H4 (cell line): ENCODE measurements around the gene R3HDM4. TPM values are rescaled to one million over a fixed set of nuclear protein-coding genes. Genes with fewer than 3 reads are reported as not detected.

Experiments used
- DNase-seq: peaks from one replicate; pipeline ENCODE4 v3.0.0-alpha.2; 2015; ENCODE audit warnings: low spot score
- total RNA-seq: library from RNA; depleted of rRNA; stranded (reverse); fragments of >200 nt; shearing (Covaris generic); gene quantifications from 2 replicates; pipeline ENCODE4 v1.2.3, GENCODE V29; 2014

Gene R3HDM4
- total RNA-seq, 1 experiment from 2014 or later: 26.8 TPM

DNA sequence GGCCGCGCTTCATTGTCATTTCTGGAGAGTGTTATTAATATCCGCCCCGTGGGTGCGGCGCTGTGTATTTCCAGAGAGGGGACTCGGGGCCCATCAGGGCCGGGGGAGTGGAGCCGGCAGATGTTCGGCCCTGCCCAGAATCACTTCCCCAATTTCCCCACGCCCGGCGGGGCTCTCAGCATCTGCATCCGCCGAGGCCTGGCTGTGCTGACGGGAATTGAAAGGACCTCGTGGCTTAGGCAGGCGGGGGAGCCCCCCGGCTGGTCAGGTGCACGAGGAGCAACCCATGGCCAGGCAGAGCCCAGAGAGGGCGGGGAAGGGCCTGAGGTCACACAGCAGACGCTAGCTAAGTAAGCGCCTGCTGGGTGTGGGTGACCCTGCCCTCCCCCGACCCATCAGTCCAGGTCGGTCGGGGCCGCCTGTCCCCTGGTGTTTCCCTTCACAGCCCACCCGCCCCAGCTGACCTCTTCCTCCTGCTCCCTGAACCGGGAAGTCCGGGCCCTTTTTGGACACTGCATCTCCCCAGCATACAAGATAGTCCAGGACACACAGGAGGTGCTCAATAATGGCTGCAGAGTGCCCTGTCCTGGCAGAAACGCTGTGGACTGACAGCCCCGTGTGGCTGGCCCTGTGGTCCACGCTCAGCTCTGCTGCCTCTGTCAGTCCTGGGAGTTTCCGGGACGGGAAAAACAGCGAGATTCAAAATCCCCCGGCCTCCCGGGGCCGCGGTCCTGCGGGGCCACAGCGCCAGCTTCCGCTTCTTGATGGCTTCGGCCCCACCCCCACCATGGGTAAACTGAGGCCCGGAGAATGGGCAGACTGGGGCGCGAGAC, 34.9 kb upstream of the R3HDM4 start:
- DNase-seq: no peak

DNA sequence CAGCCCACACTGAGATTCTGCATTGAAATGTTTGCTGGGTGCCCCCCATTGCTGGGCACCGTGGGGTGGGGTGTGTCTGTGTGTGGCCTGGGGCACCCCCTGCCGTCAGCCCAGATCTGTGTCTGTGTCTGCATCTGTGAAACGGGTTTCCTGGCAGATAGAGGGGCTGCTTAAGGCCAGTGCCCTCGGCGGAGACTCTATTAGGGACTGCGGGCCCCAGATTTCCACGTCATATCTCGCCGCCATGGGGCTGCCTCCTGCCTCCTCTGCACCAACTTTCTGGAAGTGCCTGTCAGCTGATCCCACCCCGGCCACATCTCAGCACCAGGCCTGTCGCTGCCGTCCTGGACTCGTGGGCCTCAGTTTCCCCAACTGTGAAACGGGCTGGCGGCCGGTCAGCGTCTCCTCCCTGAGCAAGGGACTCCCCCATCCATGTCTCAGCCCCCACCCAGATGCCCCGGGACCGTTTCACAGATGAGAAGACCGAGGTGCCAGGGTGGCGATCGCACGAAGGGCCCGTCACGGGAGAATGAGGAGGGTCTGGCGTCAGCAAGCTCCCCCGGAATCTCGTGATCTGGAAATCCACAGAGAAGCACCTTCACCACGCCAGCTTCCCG, 34.2 kb upstream of the R3HDM4 start:
- DNase-seq: no peak

- DNase-seq: no peak
Measured at GRCh38 chr19:945401-946252, 32.6 kb upstream of the R3HDM4 start.

DNA sequence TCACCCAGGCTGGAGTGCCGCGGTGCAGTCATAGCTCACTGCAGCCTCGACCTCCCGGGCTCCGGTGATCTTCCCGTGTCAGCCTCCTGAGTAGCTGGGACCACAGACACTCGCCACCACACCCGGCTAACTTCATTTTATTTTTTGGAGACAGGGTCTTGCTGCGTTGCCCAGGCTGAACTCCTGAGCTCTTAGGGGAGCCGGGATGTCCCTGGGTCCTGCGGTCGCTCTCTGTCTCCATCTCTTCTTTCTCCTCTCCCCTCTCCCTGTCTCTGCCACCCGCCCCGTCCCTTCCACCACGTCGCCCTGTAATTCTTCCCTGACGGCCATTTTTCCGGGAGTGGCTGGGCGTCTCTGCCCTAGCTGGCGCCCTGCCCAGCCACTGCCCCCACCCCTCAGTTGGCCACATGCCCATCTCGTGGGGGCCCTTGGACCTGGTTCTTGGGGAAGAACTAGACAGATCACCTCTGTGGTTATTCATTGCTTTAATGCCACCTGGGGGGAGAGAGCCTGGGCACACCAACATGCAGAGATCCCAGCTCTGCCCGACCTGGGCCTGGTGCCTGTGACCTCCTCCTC, 31.7 kb upstream of the R3HDM4 start:
- no peak for DNase-seq

DNA sequence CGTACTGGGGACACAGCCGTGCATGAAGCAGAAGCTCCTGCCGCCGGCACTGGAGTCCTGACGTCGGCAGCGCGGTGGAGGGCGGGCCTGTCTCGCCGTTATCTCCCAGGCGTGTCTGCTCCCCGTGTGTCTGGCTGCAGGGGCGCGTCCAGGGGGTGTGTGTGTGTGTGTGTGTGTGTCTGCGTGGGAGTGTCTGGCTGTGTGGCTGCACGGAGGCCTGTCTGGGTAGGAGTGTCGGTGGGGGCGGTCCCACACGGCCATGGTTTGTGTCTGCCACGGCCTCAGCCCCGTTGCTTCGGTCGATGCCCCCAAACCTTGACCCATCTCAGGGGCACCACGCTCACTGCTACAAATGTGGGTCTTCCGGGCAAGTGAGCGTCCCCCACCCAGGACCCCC, 31.1 kb upstream of the R3HDM4 start:
- DNase-seq: no peak

GRCh38 chr19:943551-944170, 30.6 kb upstream of the R3HDM4 start:
- DNase-seq: no peak

DNA sequence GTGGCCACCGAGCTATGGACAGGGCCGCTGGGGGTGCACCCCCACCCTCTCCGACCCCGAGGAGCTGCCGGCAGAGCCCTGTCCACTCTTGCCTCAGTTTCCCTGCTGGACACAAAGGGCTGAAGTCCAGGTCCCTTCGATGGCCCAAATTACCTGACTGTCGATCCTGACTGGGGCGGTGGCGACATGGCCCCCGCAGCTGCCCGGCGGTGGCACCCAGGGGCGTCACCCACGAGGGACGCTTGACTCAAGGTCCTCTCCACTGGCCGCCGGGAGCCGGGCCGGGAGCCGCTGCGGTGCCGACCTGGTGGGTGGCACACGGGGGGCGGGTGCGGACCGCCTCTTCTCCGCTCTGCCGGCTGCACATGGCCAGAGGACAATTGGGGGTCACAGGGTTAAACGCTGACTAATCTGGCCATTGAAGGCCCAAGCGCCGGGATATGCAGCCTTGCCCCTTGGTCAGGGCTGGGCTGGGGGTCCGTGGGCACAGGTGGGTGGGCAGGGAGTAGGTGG, 29.2 kb upstream of the R3HDM4 start:
- DNase-seq: no peak

DNA sequence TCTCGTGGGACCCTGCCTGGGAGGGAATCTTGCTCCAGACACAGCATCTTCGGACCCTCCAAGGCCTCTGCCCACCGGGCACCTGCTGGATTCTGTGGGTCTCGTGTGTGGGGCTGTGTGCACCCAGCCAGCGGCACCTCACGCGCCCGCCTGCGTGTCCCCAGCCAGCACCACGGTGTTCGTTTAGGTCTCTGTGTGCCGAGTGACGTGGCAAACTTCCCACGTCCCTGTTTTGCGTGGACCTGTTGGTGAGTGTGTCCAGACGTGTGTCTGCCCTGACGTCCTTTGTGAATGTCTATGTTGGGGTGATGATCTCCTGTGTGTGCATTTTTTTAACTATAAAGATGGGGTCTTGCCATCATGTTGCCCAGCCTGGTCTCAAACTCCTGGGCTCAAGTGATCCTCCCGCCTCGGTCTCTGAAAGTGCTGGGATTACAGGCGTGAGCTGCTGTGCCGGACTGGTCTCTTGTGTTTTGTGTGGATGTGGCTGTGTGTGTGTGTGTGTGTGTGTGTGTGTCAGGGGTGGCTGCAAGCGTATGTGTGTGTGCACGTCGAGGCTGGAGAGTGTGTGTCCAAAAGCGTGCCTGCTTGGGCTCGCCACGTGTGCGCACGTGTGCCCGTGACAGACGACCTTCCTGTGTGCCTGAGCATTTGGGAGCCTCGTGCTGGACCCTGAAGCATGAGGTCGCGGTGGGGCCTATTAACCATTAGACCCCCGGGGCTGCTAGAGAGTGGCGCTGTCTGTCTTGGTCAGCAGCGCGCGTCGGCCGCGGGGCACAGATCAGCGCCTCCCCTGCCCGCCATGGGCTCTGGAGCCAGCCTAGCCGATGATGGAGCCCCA, 28.5 kb upstream of the R3HDM4 start:
- no peak for DNase-seq

- DNase-seq: peak; percentile 77
Measured at GRCh38 chr19:940591-941291, 27.7 kb upstream of the R3HDM4 start.

DNA sequence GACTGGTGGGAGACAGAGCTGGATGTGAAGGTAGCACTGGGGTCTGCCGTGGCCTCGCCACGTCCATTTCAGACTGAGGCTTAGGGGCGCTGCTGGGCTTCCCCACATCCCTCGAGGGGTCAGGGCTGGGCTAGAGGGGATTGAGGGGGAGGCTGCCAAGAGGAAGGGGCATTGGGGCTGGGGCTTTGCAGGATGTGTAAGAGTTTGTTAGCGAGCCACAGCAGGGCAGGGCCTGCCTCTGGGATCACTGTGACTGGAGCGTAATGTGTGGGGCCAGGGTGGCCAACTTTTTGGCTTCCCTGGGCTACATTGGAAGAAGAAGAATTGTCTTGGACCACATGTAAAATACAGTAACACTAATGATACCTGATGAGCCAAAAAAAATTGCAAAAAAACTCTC, 26.9 kb upstream of the R3HDM4 start:
- DNase-seq: no peak

DNA sequence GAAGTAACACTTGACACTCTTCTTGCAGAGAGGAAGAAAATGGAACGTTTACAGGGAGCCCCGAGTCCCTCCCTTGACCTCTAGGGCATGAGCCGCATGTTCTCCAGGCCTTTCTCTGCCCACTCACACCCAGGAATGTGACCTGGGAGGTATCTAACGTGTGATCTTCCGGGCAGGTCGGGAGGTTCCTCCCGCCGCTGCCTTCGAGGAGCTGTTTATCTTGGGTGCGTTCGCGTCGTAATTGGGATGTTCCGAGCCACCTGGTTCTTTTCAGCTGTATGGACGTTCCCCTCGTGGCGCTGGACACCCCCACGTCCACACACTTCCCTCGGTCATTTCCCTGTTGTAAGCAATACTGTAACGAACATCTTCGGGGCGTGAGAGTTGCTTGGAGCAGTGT, 26.4 kb upstream of the R3HDM4 start:
- no peak for DNase-seq

- no peak for DNase-seq
Measured at GRCh38 chr19:938233-938923, 25.4 kb upstream of the R3HDM4 start.

DNA sequence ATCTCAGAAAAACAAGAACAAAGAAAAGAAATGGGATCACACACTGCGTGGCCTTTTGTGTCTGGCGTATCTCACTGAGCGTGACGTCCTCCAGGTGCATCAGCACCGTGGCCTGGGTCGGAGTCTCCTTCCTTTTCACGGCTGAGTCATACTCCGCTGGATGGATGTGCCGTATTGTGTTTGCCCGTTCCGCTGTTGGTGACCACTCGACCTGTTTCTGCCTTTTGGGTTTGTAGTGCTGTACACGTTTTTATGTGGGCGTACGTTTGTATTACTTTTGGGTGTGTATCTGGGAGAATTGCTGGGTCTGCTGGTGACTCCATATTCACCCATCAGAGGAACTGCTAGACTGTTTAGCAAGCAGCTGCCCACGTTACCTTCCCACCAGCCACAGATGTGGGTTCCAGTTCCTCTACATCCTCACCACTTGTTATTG, 24.3 kb upstream of the R3HDM4 start:
- no peak for DNase-seq

GRCh38 chr19:936175-936546, 23.1 kb upstream of the R3HDM4 start:
- no peak for DNase-seq

GRCh38 chr19:934865-935479, 22.0 kb upstream of the R3HDM4 start:
- peak; percentile 85 for DNase-seq

DNA sequence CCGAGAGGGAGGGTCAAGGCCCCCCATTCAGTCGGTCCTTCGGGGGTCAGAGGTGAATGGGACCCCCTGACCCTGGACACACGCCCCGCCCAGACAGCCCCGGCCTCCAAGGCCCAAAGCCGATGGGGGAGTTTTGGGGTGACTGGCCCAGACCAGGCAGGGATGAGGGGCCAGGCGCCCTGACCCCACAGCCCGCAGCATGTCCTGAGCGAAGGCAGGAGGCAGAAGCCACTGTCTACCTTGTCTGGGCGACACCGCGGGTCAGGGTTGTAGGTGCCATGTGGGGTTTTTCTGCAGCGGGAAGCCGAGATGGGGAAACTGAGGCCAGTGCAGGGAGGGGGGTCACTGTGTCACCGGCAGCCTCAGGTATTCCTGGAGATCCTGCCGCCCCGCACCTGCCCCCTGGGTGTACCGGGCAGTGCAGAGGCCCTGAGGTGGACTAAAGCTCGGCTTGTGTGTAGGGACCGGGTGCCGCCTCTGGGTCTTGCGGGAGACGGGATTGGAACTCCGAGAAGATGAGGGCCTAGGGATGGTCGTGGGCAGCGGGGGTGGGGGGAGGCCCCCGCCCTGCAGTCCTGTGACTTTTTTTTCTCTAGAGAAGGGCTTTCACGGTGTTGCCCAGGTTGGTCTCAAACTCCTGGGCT, 21.3 kb upstream of the R3HDM4 start:
- no peak for DNase-seq

GRCh38 chr19:933553-933882, 20.5 kb upstream of the R3HDM4 start:
- DNase-seq: no peak
